ENCODE measurements around the gene RPS3. TPM values are rescaled to one million over a fixed set of nuclear protein-coding genes. Genes with fewer than 3 reads are reported as not detected.

The RPS3 gene
- total and polyA plus RNA-seq, 2 donors (not counting 3 experiments of a cell fraction or from before 2014, with no cell fraction given): 2,973 to 3,734 TPM

DNA sequence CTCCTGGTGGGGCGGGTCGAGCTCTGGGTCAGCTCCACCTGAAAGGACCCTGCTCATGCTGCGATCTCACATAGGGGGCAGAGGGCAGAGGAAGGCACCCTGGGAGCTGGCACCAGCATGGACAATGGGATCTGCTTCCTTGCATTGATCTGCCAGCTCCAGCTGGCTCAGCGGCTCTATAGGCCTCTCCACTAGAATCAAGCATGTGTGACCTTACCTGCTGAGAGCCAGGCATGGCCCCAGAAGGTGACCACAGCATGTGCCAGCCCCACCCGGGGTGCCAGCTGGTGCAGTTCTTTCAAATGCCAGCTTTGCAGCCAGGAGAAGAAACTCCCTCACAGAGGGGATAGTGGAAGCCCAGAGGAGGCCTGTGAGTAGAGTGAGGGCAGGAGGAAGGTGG, 55.7 kb downstream of the RPS3 start:
- no peak overlapping the region for H3K9ac ChIP-seq (replicated peaks; ENCODE audit: extremely low read depth, insufficient read depth, low read length)
- POLR2A ChIA-PET: interaction anchor here (0.6 kb wide), 1 partner anchor 40 kb away, joined by 4 read pairs; no protein-coding TSS in a partner anchor
- intact Hi-C loops (cut with micrococcal nuclease) (no loop called here), dilution Hi-C loops (cut with MboI; ENCODE audit: extremely low pct_ligation_motif_present, low sequenced_read_pairs) (no loop called here)
- no peaks in the 10 kb centered on the region for H3K27me3 ChIP-seq (ENCODE audit: control insufficient read depth in 2 of 2, insufficient read depth in 2 of 2, low read length in 2 of 2)
- DNase-seq (ENCODE audit: low read depth, low spot score) (no peak), FAIRE-seq (no peak)
- H2AFZ ChIP-seq (ENCODE audit: low read depth, low read length): no peak overlapping the region
- no peaks in the 10 kb centered on the region for H3K4me1 ChIP-seq (ENCODE audit: control insufficient read depth, extremely low read depth, insufficient read depth, low read length)
- no TSS peak for BruUV-seq (replicated peaks)
- no peaks in the 10 kb centered on the region for H3K9me3 ChIP-seq (replicated peaks; ENCODE audit: control insufficient read depth, insufficient read depth, low read length)
- H3K36me3 ChIP-seq (ENCODE audit: control insufficient read depth in 2 of 2, extremely low read depth in 1 of 2, insufficient read depth in 2 of 2, low read length in 2 of 2): peaks cover 0 to 18% of the 10 kb centered on the region in 2 experiments
- no peak overlapping the region for H3K4me2 ChIP-seq (ENCODE audit: insufficient read depth, low read length)
- no peak overlapping the region for H3K4me3 ChIP-seq (replicated peaks in 1 of 3; ENCODE audit: insufficient read depth in 1 of 3, low read depth in 1 of 3, low read length in 3 of 3)
- no peaks in the 10 kb centered on the region for H3K79me2 ChIP-seq (ENCODE audit: control insufficient read depth, insufficient read depth, low read length)
- CTCF ChIA-PET: interaction anchor here (1.0 to 1.9 kb wide), 7 partner anchors 9 to 78 kb away, joined by 3 to 8 read pairs (median 4); partner anchors contain the start of gene GDPD5
- H4K20me1 ChIP-seq (replicated peaks; ENCODE audit: control insufficient read depth, extremely low read depth, insufficient read depth, low read length): no peaks in the 10 kb centered on the region
- TF ChIP-seq POLR2A (IDR thresholded peaks at IDR 0.05; ENCODE audit: low read depth, low read length): no peak
- H3K9me1 ChIP-seq (replicated peaks; ENCODE audit: control insufficient read depth, extremely low read depth, insufficient read depth, low read length): no peaks in the 10 kb centered on the region
- no peak overlapping the region for H3K27ac ChIP-seq (ENCODE audit: insufficient read depth, low read depth, low read length)

Small RNA genes within 50 kb of the gene (small RNA-seq; reads per million reads assigned to genes)
- gene SNORD15A (ENCODE audit: insufficient read depth, insufficient read length, low read depth, low replicate concordance) (not detected), gene SNORD15B (ENCODE audit: insufficient read depth, insufficient read length, low read depth, low replicate concordance) (111 reads per million, percentile 97 among the genes with 10 or more reads in this experiment)

Other genes with a start within 250 kb of the RPS3 start
- gene SLCO2B1, start 248.4 kb upstream of the RPS3 start, total RNA-seq: not detected in 2 replicates
- gene SLCO2B1, start 248.4 kb upstream of the RPS3 start, polyA plus RNA-seq: 0.04 and 0.10 TPM in 2 replicates
- gene TPBGL, start 158.7 kb upstream of the RPS3 start, total RNA-seq: not detected in 2 replicates
- gene TPBGL, start 158.7 kb upstream of the RPS3 start, polyA plus RNA-seq: not detected in 2 replicates
- 63.9 and 83.7 TPM in 2 replicates for gene ARRB1, start 47.9 kb upstream of the RPS3 start, total RNA-seq
- 76.6 and 92.6 TPM in 2 replicates for gene ARRB1, start 47.9 kb upstream of the RPS3 start, polyA plus RNA-seq
- gene KLHL35, start 33.7 kb downstream of the RPS3 start, total RNA-seq: 0.97 and 1.2 TPM in 2 replicates
- 2.3 and 2.7 TPM in 2 replicates for gene KLHL35, start 33.7 kb downstream of the RPS3 start, polyA plus RNA-seq
- gene GDPD5, start 126.4 kb downstream of the RPS3 start, total RNA-seq: 50.1 and 79.2 TPM in 2 replicates
- gene GDPD5, start 126.4 kb downstream of the RPS3 start, polyA plus RNA-seq: 60.2 and 74.0 TPM in 2 replicates
- 384 and 409 TPM in 2 replicates for gene SERPINH1, start 162.7 kb downstream of the RPS3 start, total RNA-seq
- gene SERPINH1, start 162.7 kb downstream of the RPS3 start, polyA plus RNA-seq: 816 and 1,196 TPM in 2 replicates

Data from endothelial cell of umbilical vein (primary cell).